HG02623 (cell line): Measurements from ENCODE around the gene ZNF473.

Experiments
- ATAC-seq: cut with Tn5 transposase; IDR thresholded peaks from one replicate; pipeline ENCODE4 v1.9.1; 2021; ENCODE audit warnings: moderate library complexity; ENCODE audit not compliant: unreplicated experiment

ZNF473 gene

GRCh38 chr19:50025794-50026549 lies at the start of gene ZNF473:
ZNF473 (plus strand) TSS chr19:50026005; CDS start chr19:50031083, 5,078 bp downstream.
- ATAC-seq, result peak; percentile 59

GRCh38 chr19:49976496-49976895 lies 49.3 kb upstream of the ZNF473 start:
- ATAC-seq, result no peak

- no peak for ATAC-seq
Observed at GRCh38 chr19:49977076-49977475, 48.7 kb upstream of the ZNF473 start.

GRCh38 chr19:49977881-49978280 lies 47.9 kb upstream of the ZNF473 start:
- ATAC-seq, result no peak

- ATAC-seq, result no peak
Observed at GRCh38 chr19:49978324-49978723, 47.5 kb upstream of the ZNF473 start.

GRCh38 chr19:49981603-49982593 lies 43.9 kb upstream of the ZNF473 start:
- ATAC-seq, result no peak

- no peak for ATAC-seq
Observed at GRCh38 chr19:49983645-49984229, 42.1 kb upstream of the ZNF473 start.

GRCh38 chr19:49984491-49984890 lies 41.3 kb upstream of the ZNF473 start:
- no peak for ATAC-seq

- no peak for ATAC-seq
Observed at GRCh38 chr19:49985871-49986270, 39.9 kb upstream of the ZNF473 start.

- ATAC-seq, result no peak
Observed at GRCh38 chr19:49986354-49986753, 39.5 kb upstream of the ZNF473 start.

GRCh38 chr19:49987159-49987698 lies 38.6 kb upstream of the ZNF473 start:
- ATAC-seq, result no peak

- ATAC-seq, result no peak
Observed at GRCh38 chr19:49988007-49988406, 37.8 kb upstream of the ZNF473 start.

GRCh38 chr19:49988433-49988832 lies 37.4 kb upstream of the ZNF473 start:
- ATAC-seq, result no peak

- ATAC-seq, result no peak
Observed at GRCh38 chr19:49997709-49998108, 28.1 kb upstream of the ZNF473 start.

GRCh38 chr19:49999371-50000010 lies 26.3 kb upstream of the ZNF473 start:
- no peak for ATAC-seq

GRCh38 chr19:50000038-50000840 lies 25.6 kb upstream of the ZNF473 start:
- no peak for ATAC-seq

GRCh38 chr19:50000841-50001557 lies 24.8 kb upstream of the ZNF473 start:
- ATAC-seq, result no peak

- no peak for ATAC-seq
Observed at GRCh38 chr19:50001775-50002174, 24.0 kb upstream of the ZNF473 start.

GRCh38 chr19:50002386-50002960 lies 23.3 kb upstream of the ZNF473 start:
- no peak for ATAC-seq
